Activated CD8-positive, alpha-beta memory T cell treated with anti-CD3 and anti-CD28 coated beads for 36 hours (primary cell): ENCODE results near the gene TNFRSF18. TPM values are rescaled to one million over a fixed set of nuclear protein-coding genes. Genes with fewer than 3 reads are reported as not detected.

Source experiments
- total RNA-seq, 2 experiments: library from RNA; stranded (reverse); gene quantifications; one replicate each; pipeline ENCODE4 v1.2.3, GENCODE V29; 2021

Gene TNFRSF18
- total RNA-seq, 2 experiments from 2014 or later = 79.2 to 80.8 TPM

Other genes with a start within 250 kb of the TNFRSF18 start
- 100 to 1,000 TPM; 180 to 192 TPM for gene NOC2L, start 247.3 kb downstream of the TNFRSF18 start, total RNA-seq
- gene KLHL17, start 246.0 kb downstream of the TNFRSF18 start, total RNA-seq = 10 to 100 TPM; 33.6 to 37.2 TPM
- gene PLEKHN1, start 240.1 kb downstream of the TNFRSF18 start, total RNA-seq = 1 to 10 TPM; 3.1 to 3.8 TPM
- gene PERM1, start 224.5 kb downstream of the TNFRSF18 start, total RNA-seq = not detected
- under 1 TPM; 0.27 to 0.51 TPM for gene HES4, start 206.5 kb downstream of the TNFRSF18 start, total RNA-seq
- gene ISG15, start 193.1 kb downstream of the TNFRSF18 start, total RNA-seq = 10 to 100 TPM; 16.6 to 18.7 TPM
- gene AGRN, start 186.5 kb downstream of the TNFRSF18 start, total RNA-seq = 10 to 100 TPM; 12.1 to 12.5 TPM
- gene RNF223, start 132.3 kb downstream of the TNFRSF18 start, total RNA-seq = not detected
- 10 to 100 TPM; 20.0 to 22.1 TPM for gene C1orf159, start 90.5 kb downstream of the TNFRSF18 start, total RNA-seq
- not detected for gene TTLL10, start 32.7 kb downstream of the TNFRSF18 start, total RNA-seq
- 100 to 1,000 TPM; 152 to 154 TPM for gene TNFRSF4, start 7.6 kb upstream of the TNFRSF18 start, total RNA-seq
- gene SDF4, start 25.4 kb upstream of the TNFRSF18 start, total RNA-seq = 100 to 1,000 TPM; 142 to 147 TPM
- 10 to 100 TPM; 22.4 to 23.0 TPM for gene B3GALT6, start 25.6 kb upstream of the TNFRSF18 start, total RNA-seq
- gene C1QTNF12, start 40.1 kb upstream of the TNFRSF18 start, total RNA-seq = 1 to 10 TPM in 1 of 2 experiments, under 1 TPM in 1; 0.96 to 1.2 TPM
- gene UBE2J2, start 67.3 kb upstream of the TNFRSF18 start, total RNA-seq = 10 to 100 TPM; 76.5 to 80.1 TPM
- 1 to 10 TPM; 3.1 to 4.7 TPM for gene SCNN1D, start 73.8 kb upstream of the TNFRSF18 start, total RNA-seq
- gene ACAP3, start 101.3 kb upstream of the TNFRSF18 start, total RNA-seq = 10 to 100 TPM; 33.6 to 38.3 TPM
- gene PUSL1, start 102.0 kb upstream of the TNFRSF18 start, total RNA-seq = 10 to 100 TPM; 31.7 to 34.2 TPM
- gene INTS11, start 118.1 kb upstream of the TNFRSF18 start, total RNA-seq = 100 to 1,000 TPM; 124 to 125 TPM
- gene CPTP, start 118.2 kb upstream of the TNFRSF18 start, total RNA-seq = 10 to 100 TPM; 15.6 to 16.0 TPM
- gene TAS1R3, start 124.7 kb upstream of the TNFRSF18 start, total RNA-seq = under 1 TPM; 0.17 to 0.27 TPM
- gene DVL1, start 142.8 kb upstream of the TNFRSF18 start, total RNA-seq = 10 to 100 TPM; 43.8 to 45.2 TPM
- under 1 TPM; 0.29 to 0.55 TPM for gene MXRA8, start 152.0 kb upstream of the TNFRSF18 start, total RNA-seq
- 100 to 1,000 TPM; 164 to 167 TPM for gene AURKAIP1, start 168.6 kb upstream of the TNFRSF18 start, total RNA-seq
- gene CCNL2, start 192.7 kb upstream of the TNFRSF18 start, total RNA-seq = 100 to 1,000 TPM; 110 to 112 TPM
- 100 to 1,000 TPM; 191 to 196 TPM for gene MRPL20, start 200.7 kb upstream of the TNFRSF18 start, total RNA-seq
- gene ANKRD65, start 214.7 kb upstream of the TNFRSF18 start, total RNA-seq = not detected
- gene VWA1, start 229.1 kb upstream of the TNFRSF18 start, total RNA-seq = 1 to 10 TPM in 1 of 2 experiments, under 1 TPM in 1; 0.89 to 1.2 TPM
- gene ATAD3C, start 243.1 kb upstream of the TNFRSF18 start, total RNA-seq = 1 to 10 TPM; 1.0 to 1.3 TPM